GM21528 (cell line): Measurements from ENCODE around the gene IFI44L.

Source experiments
- ATAC-seq: cut with Tn5 transposase; IDR thresholded peaks from one replicate; pipeline ENCODE4 v1.9.1; 2021; ENCODE audit warnings: mild to moderate bottlenecking, moderate library complexity; ENCODE audit not compliant: unreplicated experiment, low FRiP score

Gene IFI44L

GRCh38 chr1:78619803-78620579, at the start of gene IFI44L:
Gene IFI44L (plus strand): TSS chr1:78620448. CDS start chr1:78627916, 7,468 bp downstream.
- ATAC-seq, result peak; percentile 52

GRCh38 chr1:78570539-78570938, 49.7 kb upstream of the IFI44L start:
- ATAC-seq, result no peak

GRCh38 chr1:78577257-78578100, 42.8 kb upstream of the IFI44L start:
- no peak for ATAC-seq

- no peak for ATAC-seq
These were observed 33.7 kb upstream of the IFI44L start for GRCh38 chr1:78586572-78586971.

- no peak for ATAC-seq
These were observed 33.0 kb upstream of the IFI44L start for GRCh38 chr1:78587211-78587610.

- no peak for ATAC-seq
These were observed 28.3 kb upstream of the IFI44L start for GRCh38 chr1:78591971-78592370.

- ATAC-seq, result no peak
These were observed 21.0 kb upstream of the IFI44L start for GRCh38 chr1:78599294-78599693.

GRCh38 chr1:78601068-78601467, 19.2 kb upstream of the IFI44L start:
- ATAC-seq, result no peak

GRCh38 chr1:78603206-78603605, 17.0 kb upstream of the IFI44L start:
- ATAC-seq, result no peak

- no peak for ATAC-seq
These were observed 15.6 kb upstream of the IFI44L start for GRCh38 chr1:78604643-78605042.

GRCh38 chr1:78606274-78606673, 14.0 kb upstream of the IFI44L start:
- ATAC-seq, result no peak

GRCh38 chr1:78607334-78607927, 12.8 kb upstream of the IFI44L start:
- no peak for ATAC-seq

GRCh38 chr1:78607944-78608343, 12.3 kb upstream of the IFI44L start:
- no peak for ATAC-seq

GRCh38 chr1:78617615-78618026, 2.6 kb upstream of the IFI44L start:
- ATAC-seq, result peak; percentile 52

GRCh38 chr1:78619032-78619431, 1.2 kb upstream of the IFI44L start:
- no peak for ATAC-seq

GRCh38 chr1:78619446-78619802, 824 bp upstream of the IFI44L start:
- ATAC-seq, result peak; percentile 9

- ATAC-seq, result no peak
These were observed 418 bp downstream of the IFI44L start for GRCh38 chr1:78620666-78621065.

GRCh38 chr1:78622548-78622947, 2.3 kb downstream of the IFI44L start:
- ATAC-seq, result no peak

GRCh38 chr1:78624035-78624434, 3.8 kb downstream of the IFI44L start:
- no peak for ATAC-seq

GRCh38 chr1:78627321-78627720, 7.1 kb downstream of the IFI44L start:
- ATAC-seq, result no peak

GRCh38 chr1:78630600-78630999, 10.4 kb downstream of the IFI44L start:
- no peak for ATAC-seq
